ENCODE data around the gene NUDT1.

GRCh38 chr7:2264158-2264557 is 22.1 kb downstream of the NUDT1 start:
- TF ChIP-seq CTCF (IDR thresholded peaks at IDR 0.05; ENCODE audit: low read length) (no peak), EZH2 (IDR thresholded peaks at IDR 0.05; ENCODE audit: borderline replicate concordance, low read length) (no peak)
